HepG2 (cell line): ENCODE measurements around the gene NUP58. TPM values are rescaled to one million over a fixed set of nuclear protein-coding genes. Genes with fewer than 3 reads are reported as not detected.
A peak's percentile ranks its signal among the peaks of the same experiment; 100 is the strongest.

ENCODE experiments used
- ATF7-NPFF ChIP-seq: sonication (generic); formaldehyde crosslinking; IDR thresholded peaks from 2 replicates; pipeline ENCODE4 v1.8.1; 2023; ENCODE audit warnings: mild to moderate bottlenecking, low read depth, missing genetic modification reagents, moderate library complexity
- BRCA1 ChIP-seq: sonication (generic); formaldehyde crosslinking; IDR thresholded peaks from 2 replicates; pipeline ENCODE4 v1.4.0; 2020; ENCODE audit warnings: missing genetic modification reagents
- CEBPG ChIP-seq: IDR thresholded peaks from 2 replicates; pipeline ENCODE4 v1.6.1; 2016
- CHD4 ChIP-seq: fragments of 200-600 bp; sonication (generic); IDR thresholded peaks from 2 replicates; pipeline ENCODE4 v1.7.0; 2017; ENCODE audit warnings: mild to moderate bottlenecking, low read length, borderline replicate concordance
- EEA1 ChIP-seq: sonication (generic); formaldehyde crosslinking; IDR thresholded peaks from 2 replicates; pipeline ENCODE4 v1.5.1; 2020; ENCODE audit warnings: mild to moderate bottlenecking, missing genetic modification reagents, borderline replicate concordance
- MXI1 ChIP-seq: IDR thresholded peaks from 3 replicates; pipeline ENCODE4 v1.6.1; 2012; ENCODE audit warnings: low read depth, low read length, inconsistent platforms, borderline replicate concordance
- PCBP2 ChIP-seq: fragments of 200-400 bp; formaldehyde crosslinking; optimal IDR thresholded peaks from 2 replicates; pipeline ENCODE3; 2018; ENCODE audit warnings: low read length, low read depth; ENCODE audit not compliant: poor library complexity, severe bottlenecking
- SNAPC2 ChIP-seq: sonication (generic); formaldehyde crosslinking; IDR thresholded peaks from 2 replicates; pipeline ENCODE4 v1.8.1; 2022; ENCODE audit warnings: mild to moderate bottlenecking, missing genetic modification reagents
- SOX6 ChIP-seq, 2 experiments: fragments of 450-650 bp in 1 of 2; sonication (generic) in 1 of 2; formaldehyde crosslinking in 1 of 2; IDR thresholded peaks; 2 replicates each; pipeline versions ENCODE4 v1.4.0 to v1.6.1; 2017 to 2020; ENCODE audit warnings: antibody characterized with exemption in 1 of 2, mild to moderate bottlenecking in 1 of 2, missing genetic modification reagents in 1 of 2
- THAP11 ChIP-seq: IDR thresholded peaks from 2 replicates; pipeline ENCODE4 v1.6.1; 2016; ENCODE audit warnings: missing biosample characterization, missing genetic modification reagents
- ZFP36L1 ChIP-seq: sonication (generic); formaldehyde crosslinking; IDR thresholded peaks from 2 replicates; pipeline ENCODE4 v1.8.0; 2022; ENCODE audit warnings: mild to moderate bottlenecking, missing genetic modification reagents, moderate library complexity
- ZNF446 ChIP-seq: sonication (generic); formaldehyde crosslinking; IDR thresholded peaks from 2 replicates; pipeline ENCODE4 v1.5.0; 2020; ENCODE audit warnings: mild to moderate bottlenecking, missing genetic modification reagents
- ZNF556 ChIP-seq: sonication (generic); formaldehyde crosslinking; IDR thresholded peaks from 2 replicates; pipeline ENCODE4 v1.4.0; 2020; ENCODE audit warnings: mild to moderate bottlenecking, missing genetic modification reagents, borderline replicate concordance
- ZNF790 ChIP-seq: sonication (generic); formaldehyde crosslinking; IDR thresholded peaks from 2 replicates; pipeline ENCODE4 v1.8.0; 2022; ENCODE audit warnings: missing genetic modification reagents, mild to moderate bottlenecking, borderline replicate concordance
- ZNF792 ChIP-seq: IDR thresholded peaks from 2 replicates; pipeline ENCODE4 v1.6.1; 2016
- polyA plus RNA-seq, 8 experiments: library from polyadenylated mRNA; depleted of rRNA in 3 of 8; stranded (reverse) in 7 of 8; unstranded in 1 of 8; fragments of >200 nt; fragmentation: Illumina TruSeq in 4 of 8; extraction: Trizol in 4 of 8; gene quantifications; 2 replicates each; pipeline versions ENCODE4 v1.2.1 to v1.2.3, GENCODE V29; 2011 to 2016; ENCODE audit warnings: low read depth in 4 of 8, missing spikeins in 1 of 8, mixed read lengths in 1 of 8; ENCODE audit not compliant: insufficient read depth in 1 of 8
- total RNA-seq, 5 experiments: library from RNA; depleted of rRNA; stranded (reverse); fragments of >200 nt; fragmentation: Illumina TruSeq; extraction: Trizol; gene quantifications; 2 replicates each; pipeline ENCODE4 v1.2.3, GENCODE V29; 2016; ENCODE audit warnings: low read depth in 1 of 5
- TF ChIP-seq, protein P1 (sequence below): sonication (generic); formaldehyde crosslinking; IDR thresholded peaks from 2 replicates; pipeline ENCODE4 v1.4.0; 2020; ENCODE audit warnings: missing genetic modification reagents, borderline replicate concordance
- TF ChIP-seq, protein P2 (sequence below): IDR thresholded peaks from 2 replicates; pipeline ENCODE4 v1.6.1; 2016; ENCODE audit warnings: missing genetic modification reagents, missing compliant biosample characterization
- TF ChIP-seq, protein P3 (sequence below): sonication (generic); formaldehyde crosslinking; IDR thresholded peaks from one replicate; pipeline ENCODE4 v1.5.1; 2020; ENCODE audit warnings: mild to moderate bottlenecking, missing genetic modification reagents; ENCODE audit errors: not compliant biosample characterization

NUP58 gene
- total and polyA plus RNA-seq, 2 of the 13 experiments (the other 11 are each of a cell fraction or from before 2014, with no cell fraction given): 45.4 to 46.5 TPM

DNA sequence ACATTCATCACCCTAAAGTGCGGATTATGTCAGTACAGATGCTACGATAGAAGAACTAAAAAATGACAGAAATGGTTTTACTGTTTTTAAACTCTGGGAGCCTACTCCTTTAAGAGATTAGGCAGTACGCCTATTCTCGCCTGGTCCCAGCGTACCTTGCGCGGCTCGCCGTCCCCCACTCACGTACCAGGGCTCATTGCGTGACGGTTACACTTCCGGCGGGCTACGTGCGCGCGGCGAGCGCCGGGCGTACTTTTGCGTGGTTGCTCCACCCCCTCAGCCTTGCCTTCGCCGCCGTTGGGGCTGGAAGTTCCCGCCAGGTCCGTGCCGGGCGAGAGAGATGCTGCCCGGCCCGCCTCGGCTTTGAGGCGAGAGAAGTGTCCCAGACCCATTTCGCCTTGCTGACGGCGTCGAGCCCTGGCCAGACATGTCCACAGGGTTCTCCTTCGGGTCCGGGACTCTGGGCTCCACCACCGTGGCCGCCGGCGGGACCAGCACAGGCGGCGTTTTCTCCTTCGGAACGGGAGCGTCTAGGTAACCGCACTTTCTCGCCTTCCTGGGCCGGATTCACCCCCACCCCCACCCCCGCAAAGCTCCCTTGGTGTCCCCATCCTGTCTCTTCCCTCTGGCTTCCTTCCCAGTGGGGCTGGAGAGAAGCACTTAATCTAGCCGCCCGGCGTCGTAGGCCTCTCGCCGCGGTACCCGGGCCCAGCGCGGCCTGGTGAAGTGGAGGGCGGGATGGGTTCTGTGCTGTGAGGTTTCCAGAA lies at the start of gene NUP58 (continued):
- TF ChIP-seq, protein P1, sequence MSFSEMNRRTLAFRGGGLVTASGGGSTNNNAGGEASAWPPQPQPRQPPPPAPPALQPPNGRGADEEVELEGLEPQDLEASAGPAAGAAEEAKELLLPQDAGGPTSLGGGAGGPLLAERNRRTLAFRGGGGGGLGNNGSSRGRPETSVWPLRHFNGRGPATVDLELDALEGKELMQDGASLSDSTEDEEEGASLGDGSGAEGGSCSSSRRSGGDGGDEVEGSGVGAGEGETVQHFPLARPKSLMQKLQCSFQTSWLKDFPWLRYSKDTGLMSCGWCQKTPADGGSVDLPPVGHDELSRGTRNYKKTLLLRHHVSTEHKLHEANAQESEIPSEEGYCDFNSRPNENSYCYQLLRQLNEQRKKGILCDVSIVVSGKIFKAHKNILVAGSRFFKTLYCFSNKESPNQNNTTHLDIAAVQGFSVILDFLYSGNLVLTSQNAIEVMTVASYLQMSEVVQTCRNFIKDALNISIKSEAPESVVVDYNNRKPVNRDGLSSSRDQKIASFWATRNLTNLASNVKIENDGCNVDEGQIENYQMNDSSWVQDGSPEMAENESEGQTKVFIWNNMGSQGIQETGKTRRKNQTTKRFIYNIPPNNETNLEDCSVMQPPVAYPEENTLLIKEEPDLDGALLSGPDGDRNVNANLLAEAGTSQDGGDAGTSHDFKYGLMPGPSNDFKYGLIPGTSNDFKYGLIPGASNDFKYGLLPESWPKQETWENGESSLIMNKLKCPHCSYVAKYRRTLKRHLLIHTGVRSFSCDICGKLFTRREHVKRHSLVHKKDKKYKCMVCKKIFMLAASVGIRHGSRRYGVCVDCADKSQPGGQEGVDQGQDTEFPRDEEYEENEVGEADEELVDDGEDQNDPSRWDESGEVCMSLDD (CRISPR knock-in tag): no peak
- TF ChIP-seq BRCA1 (CRISPR knock-in tag) (no peak), MXI1 (peak; percentile 76; the same call in 1 of the 3 replicates), PCBP2 (no peak), SNAPC2 (CRISPR knock-in tag) (peak; percentile 44; the same call in 1 of the 2 replicates), CHD4 (0 out of 2 replicates have a peak, but pooled peaks have one; percentile 35), ZNF790 (CRISPR knock-in tag) (no peak), ZNF556 (CRISPR knock-in tag) (peak; percentile 56; the same call in 1 of the 2 replicates), ATF7-NPFF (CRISPR knock-in tag) (peak; percentile 80), CEBPG (peak; percentile 65), ZFP36L1 (CRISPR knock-in tag) (no peak), ZNF792 (CRISPR knock-in tag) (no peak), SOX6 (IDR thresholded peaks at IDR 0.05) (no peak), SOX6 (CRISPR knock-in tag; IDR thresholded peaks at IDR 0.05) (peak; percentile 55), EEA1 (CRISPR knock-in tag) (no peak), ZNF446 (CRISPR knock-in tag) (no peak), THAP11 (CRISPR knock-in tag) (peak; percentile 92)
- TF ChIP-seq, protein P2, sequence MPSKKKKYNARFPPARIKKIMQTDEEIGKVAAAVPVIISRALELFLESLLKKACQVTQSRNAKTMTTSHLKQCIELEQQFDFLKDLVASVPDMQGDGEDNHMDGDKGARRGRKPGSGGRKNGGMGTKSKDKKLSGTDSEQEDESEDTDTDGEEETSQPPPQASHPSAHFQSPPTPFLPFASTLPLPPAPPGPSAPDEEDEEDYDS (CRISPR knock-in tag): peak; percentile 84
- TF ChIP-seq, protein P3, sequence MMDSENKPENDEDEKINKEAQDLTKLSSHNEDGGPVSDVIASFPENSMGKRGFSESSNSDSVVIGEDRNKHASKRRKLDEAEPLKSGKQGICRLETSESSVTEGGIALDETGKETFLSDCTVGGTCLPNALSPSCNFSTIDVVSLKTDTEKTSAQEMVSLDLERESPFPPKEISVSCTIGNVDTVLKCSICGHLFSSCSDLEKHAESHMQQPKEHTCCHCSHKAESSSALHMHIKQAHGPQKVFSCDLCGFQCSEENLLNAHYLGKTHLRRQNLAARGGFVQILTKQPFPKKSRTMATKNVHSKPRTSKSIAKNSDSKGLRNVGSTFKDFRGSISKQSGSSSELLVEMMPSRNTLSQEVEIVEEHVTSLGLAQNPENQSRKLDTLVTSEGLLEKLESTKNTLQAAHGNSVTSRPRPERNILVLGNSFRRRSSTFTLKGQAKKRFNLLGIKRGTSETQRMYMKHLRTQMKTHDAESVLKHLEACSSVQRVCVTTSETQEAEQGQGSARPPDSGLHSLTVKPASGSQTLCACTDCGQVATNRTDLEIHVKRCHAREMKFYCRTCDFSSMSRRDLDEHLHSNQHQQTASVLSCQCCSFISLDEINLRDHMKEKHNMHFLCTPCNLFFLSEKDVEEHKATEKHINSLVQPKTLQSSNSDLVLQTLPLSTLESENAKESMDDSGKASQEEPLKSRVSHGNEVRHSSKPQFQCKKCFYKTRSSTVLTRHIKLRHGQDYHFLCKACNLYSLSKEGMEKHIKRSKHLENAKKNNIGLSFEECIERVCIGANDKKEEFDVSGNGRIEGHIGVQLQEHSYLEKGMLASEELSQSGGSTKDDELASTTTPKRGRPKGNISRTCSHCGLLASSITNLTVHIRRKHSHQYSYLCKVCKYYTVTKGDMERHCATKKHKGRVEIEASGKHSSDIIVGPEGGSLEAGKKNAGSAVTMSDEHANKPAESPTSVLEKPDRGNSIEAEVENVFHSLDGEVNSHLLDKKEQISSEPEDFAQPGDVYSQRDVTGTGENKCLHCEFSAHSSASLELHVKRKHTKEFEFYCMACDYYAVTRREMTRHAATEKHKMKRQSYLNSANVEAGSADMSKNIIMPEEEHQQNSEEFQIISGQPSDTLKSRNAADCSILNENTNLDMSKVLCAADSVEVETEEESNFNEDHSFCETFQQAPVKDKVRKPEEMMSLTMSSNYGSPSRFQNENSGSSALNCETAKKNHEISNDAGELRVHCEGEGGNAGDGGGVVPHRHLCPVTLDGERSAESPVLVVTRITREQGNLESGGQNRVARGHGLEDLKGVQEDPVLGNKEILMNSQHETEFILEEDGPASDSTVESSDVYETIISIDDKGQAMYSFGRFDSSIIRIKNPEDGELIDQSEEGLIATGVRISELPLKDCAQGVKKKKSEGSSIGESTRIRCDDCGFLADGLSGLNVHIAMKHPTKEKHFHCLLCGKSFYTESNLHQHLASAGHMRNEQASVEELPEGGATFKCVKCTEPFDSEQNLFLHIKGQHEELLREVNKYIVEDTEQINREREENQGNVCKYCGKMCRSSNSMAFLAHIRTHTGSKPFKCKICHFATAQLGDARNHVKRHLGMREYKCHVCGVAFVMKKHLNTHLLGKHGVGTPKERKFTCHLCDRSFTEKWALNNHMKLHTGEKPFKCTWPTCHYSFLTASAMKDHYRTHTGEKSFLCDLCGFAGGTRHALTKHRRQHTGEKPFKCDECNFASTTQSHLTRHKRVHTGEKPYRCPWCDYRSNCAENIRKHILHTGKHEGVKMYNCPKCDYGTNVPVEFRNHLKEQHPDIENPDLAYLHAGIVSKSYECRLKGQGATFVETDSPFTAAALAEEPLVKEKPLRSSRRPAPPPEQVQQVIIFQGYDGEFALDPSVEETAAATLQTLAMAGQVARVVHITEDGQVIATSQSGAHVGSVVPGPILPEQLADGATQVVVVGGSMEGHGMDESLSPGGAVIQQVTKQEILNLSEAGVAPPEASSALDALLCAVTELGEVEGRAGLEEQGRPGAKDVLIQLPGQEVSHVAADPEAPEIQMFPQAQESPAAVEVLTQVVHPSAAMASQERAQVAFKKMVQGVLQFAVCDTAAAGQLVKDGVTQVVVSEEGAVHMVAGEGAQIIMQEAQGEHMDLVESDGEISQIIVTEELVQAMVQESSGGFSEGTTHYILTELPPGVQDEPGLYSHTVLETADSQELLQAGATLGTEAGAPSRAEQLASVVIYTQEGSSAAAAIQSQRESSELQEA: no peak
